ENCODE results near the gene PRKCZ.

The PRKCZ gene

GRCh38 chr1:2046953-2047748, 3.1 kb upstream of the PRKCZ start:
- no peak for DNase-seq

GRCh38 chr1:2047749-2048729, 2.2 kb upstream of the PRKCZ start:
- DNase-seq: peak; percentile 25

GRCh38 chr1:2049225-2049717, 940 bp upstream of the PRKCZ start:
- peak; percentile 87 for DNase-seq

GRCh38 chr1:2050461-2050792, 216 bp downstream of the PRKCZ start:
- DNase-seq: peak; percentile 81

- peak; percentile 64 for DNase-seq
Measured at GRCh38 chr1:2050793-2051682, 827 bp downstream of the PRKCZ start.

DNA sequence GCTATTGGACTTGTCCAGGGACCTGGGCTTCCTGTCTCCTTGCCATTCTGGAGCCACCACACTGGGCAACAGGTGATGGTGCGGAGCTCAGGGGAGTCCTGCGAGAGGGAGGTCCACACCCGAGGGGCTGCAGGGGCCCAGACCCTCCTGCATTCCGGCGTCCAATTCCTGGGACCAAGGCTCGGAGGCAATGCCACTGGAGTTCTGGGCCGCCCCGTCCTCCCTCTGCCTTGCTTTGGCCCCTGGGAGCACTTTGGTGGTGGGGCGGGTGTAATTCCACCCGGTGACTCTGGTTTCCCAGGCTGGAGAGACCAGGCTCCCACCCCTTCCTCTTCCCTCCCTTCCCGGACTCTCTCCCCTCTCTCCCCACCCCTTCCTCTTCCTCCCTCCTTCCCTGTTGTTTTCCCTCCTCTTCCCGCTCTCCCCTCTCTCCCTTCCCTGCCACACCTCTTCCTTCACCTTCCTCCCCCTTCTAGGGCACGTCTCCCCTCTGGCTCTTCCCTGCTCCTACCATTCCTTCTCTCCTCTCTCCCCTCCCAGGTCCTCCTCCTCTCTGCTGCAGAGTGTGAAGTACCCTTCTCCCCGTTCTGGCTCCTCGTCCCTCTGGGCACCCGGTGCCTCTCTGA, 2.0 kb downstream of the PRKCZ start:
- no peak for DNase-seq

- DNase-seq: no peak
Measured at GRCh38 chr1:2052756-2053155, 2.5 kb downstream of the PRKCZ start.

DNA sequence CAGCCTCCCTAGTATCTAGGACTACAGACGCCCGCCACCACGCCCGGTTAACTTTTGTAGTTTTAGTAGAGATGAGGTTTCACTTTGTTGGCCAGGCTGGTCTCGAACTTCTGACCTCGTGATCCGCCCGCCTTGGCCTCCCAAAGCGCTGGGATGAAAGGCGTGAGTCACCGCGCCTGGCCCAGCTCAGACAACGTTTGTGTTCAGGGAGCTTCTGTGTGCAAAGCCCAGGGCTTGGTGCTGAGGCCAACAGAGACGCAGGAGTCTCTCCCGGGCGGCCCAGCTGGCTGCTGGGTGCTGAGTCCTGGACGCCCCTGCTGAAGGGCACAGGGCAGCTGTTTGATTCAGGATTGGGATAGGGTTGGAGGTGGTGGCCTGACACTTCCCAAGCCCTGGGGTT, 3.0 kb downstream of the PRKCZ start:
- DNase-seq: no peak

DNA sequence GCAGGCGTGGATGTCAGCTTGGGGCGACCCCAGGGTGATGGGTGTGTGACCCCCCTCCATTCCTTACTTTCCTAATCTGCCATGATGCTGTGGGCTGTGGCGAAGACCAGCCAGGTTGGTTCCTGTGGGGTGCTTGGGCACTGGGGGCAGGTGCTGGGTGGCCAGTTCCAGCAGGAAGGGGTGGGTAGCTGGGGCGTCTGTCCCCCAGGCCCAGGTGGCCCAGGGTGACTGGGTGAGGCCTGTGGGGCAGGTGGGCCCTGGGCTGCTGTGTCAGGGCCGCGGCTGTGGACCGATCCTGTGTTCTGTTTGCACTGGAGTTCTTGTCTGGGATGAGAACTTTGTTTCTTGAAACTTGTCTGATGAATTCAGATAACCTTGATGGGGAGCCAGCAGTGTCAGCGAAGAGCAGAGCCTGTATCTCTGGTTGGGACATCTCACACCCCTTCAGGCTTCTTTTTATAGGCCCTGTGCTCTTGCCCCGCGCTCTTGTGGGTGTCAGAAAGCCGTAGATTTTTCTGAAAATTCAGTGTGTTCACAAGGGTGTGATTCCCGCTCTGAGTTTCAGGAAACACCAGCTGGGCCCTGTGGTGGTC, 3.7 kb downstream of the PRKCZ start:
- no peak for DNase-seq

GRCh38 chr1:2054560-2054959, 4.3 kb downstream of the PRKCZ start:
- DNase-seq: no peak

DNA sequence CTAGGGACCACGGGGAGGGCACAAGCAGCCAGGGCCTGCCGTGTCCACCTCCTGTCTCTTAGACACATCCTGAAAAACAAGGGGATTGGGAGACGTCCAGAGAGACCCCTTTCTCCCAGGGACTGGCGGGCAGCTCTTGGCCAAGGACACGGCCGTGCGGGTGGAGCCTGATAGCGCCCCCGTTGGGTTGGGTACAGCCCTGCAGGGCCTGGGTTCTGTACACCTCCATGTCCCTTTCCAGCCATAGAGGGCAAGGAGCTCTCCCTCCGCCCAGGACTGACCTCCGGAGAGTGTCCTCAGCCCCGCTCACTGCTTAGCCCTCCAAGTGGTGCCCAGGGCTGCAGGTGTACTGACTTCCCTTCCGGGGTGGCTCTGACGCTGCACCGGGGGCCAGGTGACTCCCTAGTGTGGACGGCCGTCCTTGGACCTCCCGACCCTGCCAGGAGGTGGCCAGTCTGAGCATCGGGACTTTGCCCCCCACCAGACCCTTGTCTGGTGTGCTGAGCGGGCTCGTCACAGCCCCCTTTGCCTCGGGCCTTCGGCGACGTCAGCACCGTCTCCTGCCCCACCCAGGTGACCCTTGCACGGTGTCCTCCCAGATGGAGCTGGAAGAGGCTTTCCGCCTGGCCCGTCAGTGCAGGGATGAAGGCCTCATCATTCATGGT, 5.8 kb downstream of the PRKCZ start:
- no peak for DNase-seq

GRCh38 chr1:2056955-2057590, 6.9 kb downstream of the PRKCZ start:
- DNase-seq: no peak

- DNase-seq: no peak
Measured at GRCh38 chr1:2059290-2059953, 9.2 kb downstream of the PRKCZ start.

GRCh38 chr1:2060072-2060471, 9.9 kb downstream of the PRKCZ start:
- no peak for DNase-seq

- DNase-seq: no peak
Measured at GRCh38 chr1:2060535-2060934, 10.3 kb downstream of the PRKCZ start.

- DNase-seq: no peak
Measured at GRCh38 chr1:2061065-2061778, 11.0 kb downstream of the PRKCZ start.

DNA sequence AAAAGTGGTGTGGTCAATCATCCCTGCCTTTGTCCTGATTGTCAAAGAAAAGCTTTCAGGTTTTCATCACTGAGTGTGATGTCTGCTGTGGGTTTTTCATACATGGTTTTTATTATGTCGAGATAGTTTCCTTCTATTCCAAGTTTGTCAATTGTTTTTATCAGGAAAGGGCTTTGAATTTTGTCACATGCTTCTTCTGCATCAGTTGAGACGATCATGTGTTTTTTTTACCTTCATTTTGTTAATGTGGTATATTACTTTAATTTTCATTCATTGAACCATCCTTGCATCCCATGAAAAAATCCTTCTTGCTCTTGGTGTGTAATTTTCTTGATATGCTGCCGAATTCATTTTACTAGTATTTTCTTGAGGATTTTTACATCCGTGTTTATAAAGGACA, 15.5 kb downstream of the PRKCZ start:
- DNase-seq: no peak

DNA sequence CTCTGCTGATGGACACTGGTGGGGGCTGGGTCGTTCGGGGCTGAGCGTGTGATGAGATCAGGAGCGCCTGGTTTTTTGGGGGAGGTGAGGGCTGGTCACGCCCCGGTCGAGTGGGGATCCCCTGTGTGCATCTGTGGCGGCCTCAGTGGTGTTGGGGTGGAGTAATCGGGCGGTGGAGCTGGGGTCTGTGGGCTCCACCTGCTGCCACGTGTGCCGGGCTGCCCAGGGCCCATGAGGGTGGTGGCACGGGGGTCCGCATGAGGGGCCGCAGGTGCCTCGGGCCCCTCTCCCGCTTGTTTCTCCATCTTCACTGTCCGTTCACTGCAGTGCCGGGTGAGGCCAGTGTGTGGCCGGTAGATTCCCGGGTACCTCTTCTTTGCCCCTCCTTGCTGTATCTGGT, 17.2 kb downstream of the PRKCZ start:
- no peak for DNase-seq

DNA sequence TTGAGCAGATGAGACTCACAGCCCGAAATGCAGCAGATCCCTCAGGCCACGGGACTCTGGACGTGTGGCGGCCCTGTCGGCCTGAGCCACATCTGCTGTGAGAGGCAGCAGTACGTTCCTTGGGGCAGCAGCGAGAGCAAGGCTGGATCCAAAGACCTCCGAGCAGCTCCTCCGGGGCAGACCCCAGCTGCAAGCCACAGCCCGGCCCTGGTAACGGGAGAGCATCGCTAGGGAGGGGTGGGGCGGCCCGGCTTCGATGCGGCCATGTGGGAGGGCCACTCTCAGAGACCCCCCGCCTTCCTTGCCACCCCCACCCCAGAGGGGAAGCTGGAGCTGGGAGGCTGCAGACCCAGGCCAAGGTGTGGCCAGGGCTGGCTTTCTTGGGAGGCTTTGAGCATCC, 17.8 kb downstream of the PRKCZ start:
- no peak for DNase-seq

GRCh38 chr1:2068951-2069350, 18.7 kb downstream of the PRKCZ start:
- DNase-seq: no peak

All from DMS53 (cell line).